Natural killer cell treated with Interleukin-12 subunit alpha and Interleukin-12 subunit beta and Interleukin-15 and Interleukin-18, amount 100 ng/mL, for 72 hours (primary cell): ENCODE results near the gene ADAM12. TPM values are rescaled to one million over a fixed set of nuclear protein-coding genes. Genes with fewer than 3 reads are reported as not detected.
A peak's percentile ranks its signal among the peaks of the same experiment; 100 is the strongest.

Source experiments
- ATAC-seq, 2 donors: fragments of 150-1000 bp; cut with Tn5 transposase in 1 of 2; sonication (Bioruptor Pico), chemical (Tn5 transposase) in 1 of 2; 2 replicates each; pipeline ENCODE4 v1.10.0; 2021
- DNase-seq: peaks from one replicate; pipeline ENCODE4 v3.0.0; 2022; ENCODE audit warnings: low spot score
- H3K27ac Mint-ChIP-seq, 2 donors: 1 replicate in 1 of 2; 2 replicates in 1 of 2; pipeline ENCODE4 v1.8.0; 2022; ENCODE audit warnings: mixed read lengths in 2 of 2, mild to moderate bottlenecking in 1 of 2, moderate library complexity in 1 of 2
- H3K27me3 Mint-ChIP-seq, 2 donors: 1 replicate in 1 of 2; 2 replicates in 1 of 2; pipeline ENCODE4 v1.8.0; 2022; ENCODE audit warnings: mixed read lengths in 2 of 2
- H3K36me3 Mint-ChIP-seq: one replicate; pipeline ENCODE4 v1.8.0; 2022; ENCODE audit warnings: mixed read lengths
- H3K4me1 Mint-ChIP-seq, 2 donors: 1 replicate in 1 of 2; 2 replicates in 1 of 2; pipeline ENCODE4 v1.8.0; 2022; ENCODE audit warnings: low read depth in 2 of 2, mixed read lengths in 2 of 2, mild to moderate bottlenecking in 1 of 2
- H3K4me3 Mint-ChIP-seq: one replicate; pipeline ENCODE4 v1.8.0; 2022; ENCODE audit warnings: mixed read lengths
- H3K9me3 Mint-ChIP-seq: 2 replicates; pipeline ENCODE4 v1.8.0; 2022; ENCODE audit warnings: mixed read lengths
- total RNA-seq, 2 donors: library from RNA; stranded (reverse); gene quantifications; one replicate each; pipeline ENCODE4 v1.2.3, GENCODE V29; 2022

The ADAM12 gene
- total RNA-seq, 2 donors from 2014 or later, result 0.06 to 0.48 TPM

DNA sequence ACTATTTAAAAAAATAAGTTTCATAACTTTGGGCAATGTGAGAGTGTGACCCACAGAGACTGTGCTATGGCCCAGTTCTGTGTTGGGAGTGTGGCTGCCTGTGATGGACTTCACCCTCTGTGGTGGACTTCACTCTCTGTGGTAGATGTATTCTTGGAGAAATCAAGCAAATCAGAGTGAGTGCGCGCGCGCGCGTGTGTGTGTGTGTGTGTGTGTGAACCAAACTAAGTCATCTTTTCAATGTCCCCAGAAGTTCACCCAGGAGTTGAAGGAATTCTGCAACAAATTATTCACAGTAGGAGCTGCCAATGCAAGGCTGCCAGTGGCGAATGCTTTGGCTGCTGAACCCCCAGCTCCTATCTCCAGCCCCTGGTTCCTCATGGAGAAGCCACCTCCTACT lies 184.5 kb downstream of the ADAM12 start:
- no peaks in the 10 kb centered on the region for H3K4me1 Mint-ChIP-seq
- H3K36me3 Mint-ChIP-seq, result no peaks in the 10 kb centered on the region
- DNase-seq, result no peak
- no peak overlapping the region for H3K27ac Mint-ChIP-seq
- peaks cover 17 to 20% of the 10 kb centered on the region in 2 donors for H3K27me3 Mint-ChIP-seq
- no peak for ATAC-seq
- H3K9me3 Mint-ChIP-seq, result no peaks in the 10 kb centered on the region
- no peak overlapping the region for H3K4me3 Mint-ChIP-seq

- no peak for ATAC-seq
- Mint-ChIP-seq H3K27me3 (peaks cover 14 to 16% of the 10 kb centered on the region in 2 donors), H3K36me3 (no peaks in the 10 kb centered on the region), H3K4me3 (no peak overlapping the region), H3K9me3 (no peaks in the 10 kb centered on the region), H3K4me1 (no peaks in the 10 kb centered on the region), H3K27ac (no peak overlapping the region)
- no peak for DNase-seq
These were observed 186.7 kb downstream of the ADAM12 start for GRCh38 chr10:126201603-126202002.

- no peak overlapping the region for H3K4me3 Mint-ChIP-seq
- peaks cover 13 to 15% of the 10 kb centered on the region in 2 donors for H3K27me3 Mint-ChIP-seq
- DNase-seq, result no peak
- no peaks in the 10 kb centered on the region for H3K4me1 Mint-ChIP-seq
- no peaks in the 10 kb centered on the region for H3K36me3 Mint-ChIP-seq
- no peaks in the 10 kb centered on the region for H3K9me3 Mint-ChIP-seq
- no peak for ATAC-seq
- H3K27ac Mint-ChIP-seq, result no peak overlapping the region
These were observed 188.9 kb downstream of the ADAM12 start for GRCh38 chr10:126199221-126199998.

GRCh38 chr10:126198681-126199080 lies 189.6 kb downstream of the ADAM12 start:
- DNase-seq (no peak), ATAC-seq (no peak)
- Mint-ChIP-seq H3K27me3 (peaks cover 13 to 15% of the 10 kb centered on the region in 2 donors), H3K36me3 (no peaks in the 10 kb centered on the region), H3K4me1 (no peaks in the 10 kb centered on the region), H3K27ac (no peak overlapping the region), H3K4me3 (no peak overlapping the region), H3K9me3 (no peaks in the 10 kb centered on the region)

DNA sequence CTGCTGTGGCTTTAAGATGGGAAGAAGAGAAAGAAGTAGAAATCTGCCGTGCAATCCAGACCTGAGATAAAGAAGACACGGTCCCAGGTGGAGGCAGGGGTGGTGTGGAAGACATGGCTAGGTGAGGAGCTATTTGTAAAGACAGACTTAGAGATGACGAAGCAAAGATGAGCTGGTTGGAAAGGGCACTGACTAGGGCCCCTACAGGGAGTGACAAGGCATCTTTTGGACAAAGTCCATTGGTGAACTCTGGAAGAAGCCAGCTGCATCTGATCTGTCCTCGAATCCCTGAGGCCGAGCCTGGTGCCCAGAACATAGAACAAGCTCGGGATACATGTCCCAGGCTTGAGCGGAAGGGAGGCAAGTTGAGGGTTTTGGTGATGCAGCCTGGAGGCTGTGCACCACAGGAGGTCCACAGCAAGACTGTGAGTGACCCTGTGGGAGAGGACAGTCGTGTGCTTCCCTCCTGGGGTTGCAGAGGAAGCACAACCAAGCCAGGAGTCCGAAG lies 191.2 kb downstream of the ADAM12 start:
- H3K4me1 Mint-ChIP-seq, result no peaks in the 10 kb centered on the region
- DNase-seq (no peak), ATAC-seq (no peak)
- H3K27ac Mint-ChIP-seq, result no peak overlapping the region
- no peak overlapping the region for H3K4me3 Mint-ChIP-seq
- H3K36me3 Mint-ChIP-seq, result no peaks in the 10 kb centered on the region
- H3K9me3 Mint-ChIP-seq, result no peaks in the 10 kb centered on the region
- peaks cover 13 to 15% of the 10 kb centered on the region in 2 donors for H3K27me3 Mint-ChIP-seq

DNA sequence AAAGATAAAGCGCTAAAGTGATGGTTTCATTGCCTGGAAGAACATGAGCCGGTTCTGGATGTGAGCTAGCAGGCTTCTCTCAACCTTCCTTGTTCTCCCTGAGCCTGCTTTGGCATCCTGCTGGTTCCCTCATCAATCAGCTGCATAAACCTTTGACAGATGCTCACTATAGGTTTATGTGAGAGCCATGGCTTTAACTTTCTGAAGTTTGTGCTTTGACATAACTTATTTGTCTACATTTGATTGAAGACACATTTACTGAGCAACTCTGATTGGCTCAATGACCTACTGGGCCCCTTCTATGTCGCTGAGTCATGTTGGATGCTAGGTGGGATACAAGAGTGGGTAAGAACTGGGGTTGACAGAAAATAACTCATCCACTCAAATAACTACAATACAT lies 192.0 kb downstream of the ADAM12 start:
- peaks cover 16 to 17% of the 10 kb centered on the region in 2 donors for H3K27me3 Mint-ChIP-seq
- no peak overlapping the region for H3K27ac Mint-ChIP-seq
- H3K4me1 Mint-ChIP-seq, result no peaks in the 10 kb centered on the region
- ATAC-seq (no peak), DNase-seq (no peak)
- no peak overlapping the region for H3K4me3 Mint-ChIP-seq
- H3K36me3 Mint-ChIP-seq, result no peaks in the 10 kb centered on the region
- no peaks in the 10 kb centered on the region for H3K9me3 Mint-ChIP-seq

GRCh38 chr10:126191192-126191591 lies 197.1 kb downstream of the ADAM12 start:
- Mint-ChIP-seq H3K4me3 (no peak overlapping the region), H3K9me3 (no peaks in the 10 kb centered on the region), H3K4me1 (no peaks in the 10 kb centered on the region), H3K27ac (no peak overlapping the region), H3K36me3 (no peaks in the 10 kb centered on the region), H3K27me3 (peaks cover 16 to 31% of the 10 kb centered on the region in 2 donors)
- no peak for DNase-seq
- no peak for ATAC-seq

GRCh38 chr10:126188679-126189200 lies 199.5 kb downstream of the ADAM12 start:
- DNase-seq (no peak), ATAC-seq (no peak)
- Mint-ChIP-seq H3K27me3 (peaks cover 16 to 33% of the 10 kb centered on the region in 2 donors), H3K4me1 (no peaks in the 10 kb centered on the region), H3K36me3 (no peaks in the 10 kb centered on the region), H3K9me3 (no peaks in the 10 kb centered on the region), H3K4me3 (no peak overlapping the region), H3K27ac (no peak overlapping the region)

DNA sequence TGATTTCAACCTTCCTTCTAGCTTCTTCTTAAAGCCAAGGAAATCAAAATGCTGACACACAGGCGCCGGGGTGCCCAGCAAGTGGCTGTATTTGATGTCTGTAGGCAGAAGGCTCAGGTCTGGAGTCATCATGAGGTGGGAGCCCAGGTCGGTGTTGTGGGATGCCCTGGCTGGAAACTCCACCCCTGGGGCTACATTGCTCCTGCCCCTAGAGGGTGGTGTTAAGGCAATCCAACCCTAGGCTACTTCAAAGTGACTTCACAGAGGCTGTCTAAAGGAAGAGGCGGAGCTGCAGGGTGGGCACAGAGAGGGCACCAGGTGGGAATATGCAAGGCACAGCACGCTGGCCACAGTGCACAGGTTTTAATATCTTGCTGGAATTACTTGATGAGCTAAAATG lies 200.9 kb downstream of the ADAM12 start:
- no peaks in the 10 kb centered on the region for H3K36me3 Mint-ChIP-seq
- H3K9me3 Mint-ChIP-seq, result no peaks in the 10 kb centered on the region
- no peak overlapping the region for H3K27ac Mint-ChIP-seq
- ATAC-seq, result peak; percentile 3 to 37
- DNase-seq, result no peak
- peaks cover 16 to 35% of the 10 kb centered on the region in 2 donors for H3K27me3 Mint-ChIP-seq
- no peaks in the 10 kb centered on the region for H3K4me1 Mint-ChIP-seq
- H3K4me3 Mint-ChIP-seq, result no peak overlapping the region

- ATAC-seq (no peak), DNase-seq (no peak)
- Mint-ChIP-seq H3K36me3 (no peaks in the 10 kb centered on the region), H3K4me1 (no peaks in the 10 kb centered on the region), H3K27me3 (peaks cover 16 to 40% of the 10 kb centered on the region in 2 donors), H3K4me3 (no peak overlapping the region), H3K9me3 (no peaks in the 10 kb centered on the region), H3K27ac (no peak overlapping the region)
These were observed 201.5 kb downstream of the ADAM12 start for GRCh38 chr10:126186766-126187165.

DNA sequence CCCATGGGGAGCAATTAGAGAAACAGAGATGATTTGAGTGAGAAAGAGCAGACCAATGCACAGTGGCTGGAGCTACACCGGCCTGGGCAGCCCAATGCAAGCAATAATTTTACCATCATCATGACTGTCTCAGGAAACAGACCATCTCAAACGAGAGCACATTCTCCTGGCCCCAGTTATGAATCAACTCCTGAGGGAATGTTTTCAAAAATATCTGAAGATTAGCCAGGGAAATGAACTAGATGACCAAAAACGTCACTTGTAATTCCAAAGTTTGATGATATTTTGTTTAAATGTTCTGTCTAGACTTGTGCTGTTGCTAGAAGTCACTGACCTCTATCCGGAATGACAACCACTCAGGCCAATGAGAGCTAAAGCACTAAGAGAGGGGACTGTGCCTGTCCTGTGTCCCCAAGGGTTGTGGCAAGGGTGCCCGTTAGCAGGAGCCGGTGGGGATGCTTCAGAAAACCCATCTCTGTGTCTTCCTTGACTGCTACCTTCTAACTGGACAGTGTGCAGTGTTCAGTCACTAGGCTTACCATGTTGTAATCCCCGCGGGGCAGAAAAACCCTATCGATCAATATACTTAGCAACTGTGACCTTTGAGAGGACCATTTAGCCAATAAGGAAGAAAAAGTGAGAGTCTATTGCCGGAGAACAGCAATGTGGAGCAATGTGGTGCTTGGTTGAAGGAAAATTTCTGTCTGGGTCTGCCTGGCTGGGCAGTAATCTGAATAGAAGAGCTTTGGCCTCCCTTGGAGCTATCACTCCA lies 202.4 kb downstream of the ADAM12 start:
- no peaks in the 10 kb centered on the region for H3K4me1 Mint-ChIP-seq
- no peaks in the 10 kb centered on the region for H3K9me3 Mint-ChIP-seq
- H3K36me3 Mint-ChIP-seq, result no peaks in the 10 kb centered on the region
- no peak overlapping the region for H3K4me3 Mint-ChIP-seq
- H3K27ac Mint-ChIP-seq, result no peak overlapping the region
- ATAC-seq (no peak), DNase-seq (no peak)
- peaks cover 15 to 37% of the 10 kb centered on the region in 2 donors for H3K27me3 Mint-ChIP-seq

GRCh38 chr10:126181626-126182025 lies 206.7 kb downstream of the ADAM12 start:
- peaks cover 18 to 27% of the 10 kb centered on the region in 2 donors for H3K27me3 Mint-ChIP-seq
- no peak overlapping the region for H3K4me3 Mint-ChIP-seq
- DNase-seq (no peak), ATAC-seq (no peak)
- H3K27ac Mint-ChIP-seq, result no peak overlapping the region
- H3K9me3 Mint-ChIP-seq, result no peaks in the 10 kb centered on the region
- no peaks in the 10 kb centered on the region for H3K36me3 Mint-ChIP-seq
- no peaks in the 10 kb centered on the region for H3K4me1 Mint-ChIP-seq

GRCh38 chr10:126179637-126180036 lies 208.6 kb downstream of the ADAM12 start:
- H3K4me1 Mint-ChIP-seq, result no peaks in the 10 kb centered on the region

More at GRCh38 chr10:126179637-126180036, 208.6 kb downstream of the ADAM12 start:
- Mint-ChIP-seq H3K27ac (no peak overlapping the region), H3K9me3 (no peaks in the 10 kb centered on the region), H3K36me3 (no peaks in the 10 kb centered on the region), H3K4me3 (no peak overlapping the region), H3K27me3 (peaks cover 15 to 20% of the 10 kb centered on the region in 2 donors)
- ATAC-seq, result no peak
- no peak for DNase-seq
